ENCODE measurements around the gene PI3. TPM values are rescaled to one million over a fixed set of nuclear protein-coding genes. Genes with fewer than 3 reads are reported as not detected.

Gene PI3
- total and polyA plus RNA-seq, 2 donors = 6.5 to 567 TPM

Other genes starting within 250 kb of the PI3 start
- 16.8 TPM for gene TOMM34, start 214.5 kb upstream of the PI3 start, total RNA-seq
- 20.0 TPM for gene TOMM34, start 214.5 kb upstream of the PI3 start, polyA plus RNA-seq
- 45.5 TPM for gene STK4, start 208.4 kb upstream of the PI3 start, total RNA-seq
- 35.0 TPM for gene STK4, start 208.4 kb upstream of the PI3 start, polyA plus RNA-seq
- 0.14 TPM for gene KCNS1, start 73.8 kb upstream of the PI3 start, total RNA-seq
- gene KCNS1, start 73.8 kb upstream of the PI3 start, polyA plus RNA-seq = 0.34 TPM
- gene WFDC5, start 59.7 kb upstream of the PI3 start, total RNA-seq = 0.52 TPM
- 6.1 TPM for gene WFDC5, start 59.7 kb upstream of the PI3 start, polyA plus RNA-seq
- gene WFDC12, start 50.4 kb upstream of the PI3 start, total RNA-seq = 1.0 TPM
- gene WFDC12, start 50.4 kb upstream of the PI3 start, polyA plus RNA-seq = 6.8 TPM
- 0.24 TPM for gene SEMG1, start 32.1 kb downstream of the PI3 start, total RNA-seq
- 0.78 TPM for gene SEMG1, start 32.1 kb downstream of the PI3 start, polyA plus RNA-seq
- 0.09 TPM for gene SEMG2, start 46.5 kb downstream of the PI3 start, total RNA-seq
- gene SEMG2, start 46.5 kb downstream of the PI3 start, polyA plus RNA-seq = 0.39 TPM
- gene SLPI, start 79.7 kb downstream of the PI3 start, total RNA-seq = 28.0 TPM
- 663 TPM for gene SLPI, start 79.7 kb downstream of the PI3 start, polyA plus RNA-seq
- not detected for gene RBPJL, start 131.9 kb downstream of the PI3 start, total RNA-seq
- 0.07 TPM for gene RBPJL, start 131.9 kb downstream of the PI3 start, polyA plus RNA-seq
- 0.14 TPM for gene MATN4, start 133.4 kb downstream of the PI3 start, total RNA-seq
- 0.14 TPM for gene MATN4, start 133.4 kb downstream of the PI3 start, polyA plus RNA-seq
- gene SDC4, start 173.5 kb downstream of the PI3 start, total RNA-seq = 7.4 TPM
- gene SDC4, start 173.5 kb downstream of the PI3 start, polyA plus RNA-seq = 18.9 TPM
- gene SYS1, start 188.3 kb downstream of the PI3 start, total RNA-seq = 15.2 TPM
- gene SYS1, start 188.3 kb downstream of the PI3 start, polyA plus RNA-seq = 19.7 TPM
- gene TP53TG5, start 203.4 kb downstream of the PI3 start, total RNA-seq = 0.24 TPM
- gene TP53TG5, start 203.4 kb downstream of the PI3 start, polyA plus RNA-seq = 0.27 TPM
- gene DBNDD2, start 233.4 kb downstream of the PI3 start, total RNA-seq = 8.7 TPM
- 54.2 TPM for gene DBNDD2, start 233.4 kb downstream of the PI3 start, polyA plus RNA-seq
- gene PIGT, start 241.2 kb downstream of the PI3 start, total RNA-seq = 28.1 TPM
- 52.6 TPM for gene PIGT, start 241.2 kb downstream of the PI3 start, polyA plus RNA-seq